NCI-H526 (cell line): Measurements from ENCODE around the gene KCND2.
"Not testable (repeated sequence)": the region's sequence is repeated elsewhere in the genome, so short reads cannot be mapped to it uniquely, and the experiment has no call there.

Experiments
- DNase-seq, 2 experiments: peaks; one replicate each; lab custom pipeline; 2025; lab: John Stamatoyannopoulos, UW

KCND2 gene

GRCh38 chr7:120272701-120273475 lies at the start of gene KCND2:
Gene KCND2, plus strand, starts transcription at chr7:120273175.
- DNase-seq: peak; percentile 51 to 81

GRCh38 chr7:120226188-120226587 lies 46.8 kb upstream of the KCND2 start:
- DNase-seq: no peak

GRCh38 chr7:120227255-120227654 lies 45.7 kb upstream of the KCND2 start:
- no peak for DNase-seq

GRCh38 chr7:120229084-120229483 lies 43.9 kb upstream of the KCND2 start:
- DNase-seq: no peak

GRCh38 chr7:120233338-120233737 lies 39.6 kb upstream of the KCND2 start:
- DNase-seq: no peak

- DNase-seq: not testable (repeated sequence)
Observed at GRCh38 chr7:120240350-120240749, 32.6 kb upstream of the KCND2 start.

- no peak for DNase-seq
Observed at GRCh38 chr7:120241973-120242372, 31.0 kb upstream of the KCND2 start.

- DNase-seq: no peak
Observed at GRCh38 chr7:120254845-120255244, 18.1 kb upstream of the KCND2 start.

GRCh38 chr7:120256344-120257070 lies 16.5 kb upstream of the KCND2 start:
- peak; percentile 41 to 59 for DNase-seq

GRCh38 chr7:120259386-120259785 lies 13.6 kb upstream of the KCND2 start:
- no peak for DNase-seq

GRCh38 chr7:120260111-120260510 lies 12.9 kb upstream of the KCND2 start:
- peak in 1 of 2 experiments; percentile 8 for DNase-seq

GRCh38 chr7:120272261-120272660 lies 714 bp upstream of the KCND2 start:
- DNase-seq: peak; percentile 82 to 92

GRCh38 chr7:120273476-120273975 lies 551 bp downstream of the KCND2 start:
- peak; percentile 88 to 96 for DNase-seq

- DNase-seq: no peak
Observed at GRCh38 chr7:120274482-120274881, 1.5 kb downstream of the KCND2 start.

- no peak for DNase-seq
Observed at GRCh38 chr7:120274899-120275298, 1.9 kb downstream of the KCND2 start.

- DNase-seq: no peak
Observed at GRCh38 chr7:120276720-120277119, 3.7 kb downstream of the KCND2 start.

- no peak for DNase-seq
Observed at GRCh38 chr7:120278773-120279172, 5.8 kb downstream of the KCND2 start.

GRCh38 chr7:120280743-120281142 lies 7.8 kb downstream of the KCND2 start:
- no peak for DNase-seq

- no peak for DNase-seq
Observed at GRCh38 chr7:120293027-120293426, 20.1 kb downstream of the KCND2 start.

GRCh38 chr7:120302190-120302589 lies 29.2 kb downstream of the KCND2 start:
- no peak for DNase-seq

- DNase-seq: no peak
Observed at GRCh38 chr7:120303105-120303504, 30.1 kb downstream of the KCND2 start.

GRCh38 chr7:120304674-120305073 lies 31.7 kb downstream of the KCND2 start:
- DNase-seq: no peak

- DNase-seq: peak in 1 of 2 experiments; percentile 70
Observed at GRCh38 chr7:120307991-120308545, 35.1 kb downstream of the KCND2 start.
